Measurements from ENCODE around the gene TRPV4.

The TRPV4 gene

DNA sequence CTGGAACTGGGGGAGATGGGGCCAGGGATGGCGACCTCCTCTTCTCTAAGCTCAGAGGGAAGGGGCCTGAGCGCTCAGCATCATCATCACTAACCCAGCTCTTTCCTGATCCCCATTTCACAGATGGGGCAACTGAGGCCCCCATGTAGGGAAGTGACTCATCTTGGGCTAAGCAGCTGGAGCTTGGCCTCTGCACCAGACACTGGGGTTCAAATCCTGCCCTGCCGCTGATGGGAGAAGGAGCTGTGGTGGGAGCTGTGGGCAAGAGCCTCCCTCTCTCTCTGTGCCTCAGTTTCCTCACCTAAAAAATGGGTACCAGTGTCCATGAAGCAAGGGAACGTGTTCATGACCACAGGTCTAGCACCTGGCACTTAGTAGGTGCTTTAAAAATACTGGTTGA lies 2.6 kb upstream of the TRPV4 start (continued):
- TF ChIP-seq, protein P1, sequence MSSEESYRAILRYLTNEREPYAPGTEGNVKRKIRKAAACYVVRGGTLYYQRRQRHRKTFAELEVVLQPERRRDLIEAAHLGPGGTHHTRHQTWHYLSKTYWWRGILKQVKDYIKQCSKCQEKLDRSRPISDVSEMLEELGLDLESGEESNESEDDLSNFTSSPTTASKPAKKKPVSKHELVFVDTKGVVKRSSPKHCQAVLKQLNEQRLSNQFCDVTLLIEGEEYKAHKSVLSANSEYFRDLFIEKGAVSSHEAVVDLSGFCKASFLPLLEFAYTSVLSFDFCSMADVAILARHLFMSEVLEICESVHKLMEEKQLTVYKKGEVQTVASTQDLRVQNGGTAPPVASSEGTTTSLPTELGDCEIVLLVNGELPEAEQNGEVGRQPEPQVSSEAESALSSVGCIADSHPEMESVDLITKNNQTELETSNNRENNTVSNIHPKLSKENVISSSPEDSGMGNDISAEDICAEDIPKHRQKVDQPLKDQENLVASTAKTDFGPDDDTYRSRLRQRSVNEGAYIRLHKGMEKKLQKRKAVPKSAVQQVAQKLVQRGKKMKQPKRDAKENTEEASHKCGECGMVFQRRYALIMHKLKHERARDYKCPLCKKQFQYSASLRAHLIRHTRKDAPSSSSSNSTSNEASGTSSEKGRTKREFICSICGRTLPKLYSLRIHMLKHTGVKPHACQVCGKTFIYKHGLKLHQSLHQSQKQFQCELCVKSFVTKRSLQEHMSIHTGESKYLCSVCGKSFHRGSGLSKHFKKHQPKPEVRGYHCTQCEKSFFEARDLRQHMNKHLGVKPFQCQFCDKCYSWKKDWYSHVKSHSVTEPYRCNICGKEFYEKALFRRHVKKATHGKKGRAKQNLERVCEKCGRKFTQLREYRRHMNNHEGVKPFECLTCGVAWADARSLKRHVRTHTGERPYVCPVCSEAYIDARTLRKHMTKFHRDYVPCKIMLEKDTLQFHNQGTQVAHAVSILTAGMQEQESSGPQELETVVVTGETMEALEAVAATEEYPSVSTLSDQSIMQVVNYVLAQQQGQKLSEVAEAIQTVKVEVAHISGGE (tag by site-specific recombination; conservative IDR thresholded peaks at IDR 0.05; ENCODE audit: low read depth) = no peak

DNA sequence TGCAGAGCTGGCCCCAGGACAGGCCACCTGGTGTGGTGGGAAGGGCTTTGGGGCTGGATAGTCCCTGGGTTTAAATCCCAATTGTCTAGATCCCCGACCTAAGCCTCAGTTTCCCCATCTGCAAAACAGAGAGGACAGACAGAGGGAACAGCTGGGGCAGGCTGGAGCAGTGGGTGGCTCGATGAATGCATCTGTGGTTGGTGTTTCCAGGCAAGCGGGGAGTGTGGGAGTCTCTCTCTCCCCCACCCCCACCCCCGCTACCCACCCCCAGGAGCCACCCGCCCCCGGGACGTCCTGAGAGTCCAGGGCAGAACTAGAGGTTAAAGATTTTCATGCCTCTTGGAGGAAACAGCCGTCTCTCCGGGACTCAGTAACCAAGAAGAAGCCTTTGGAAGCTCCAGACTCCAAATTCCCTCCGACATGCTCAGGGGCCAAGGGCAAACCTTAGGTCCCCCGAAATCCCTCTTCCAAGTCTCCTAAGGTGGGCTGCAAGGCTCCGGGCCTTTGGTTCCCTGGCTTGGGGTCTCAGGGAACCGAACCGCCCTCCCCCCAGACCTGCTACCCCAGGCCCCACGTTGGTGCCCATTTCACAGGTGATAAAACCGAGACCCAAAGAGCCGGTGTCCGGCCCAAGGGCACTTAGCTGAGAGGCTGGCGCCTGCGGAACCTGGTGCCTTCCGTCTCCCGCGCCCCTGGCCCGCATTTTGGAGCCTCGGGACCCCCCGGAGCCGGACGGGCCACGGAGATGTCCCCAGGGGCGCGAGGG lies 474 bp downstream of the TRPV4 start:
- H3K9me3 ChIP-seq (ENCODE audit: control insufficient read depth, insufficient read depth, low read depth, low read length) = no peaks in the 10 kb centered on the region
- TF ChIP-seq KLF10 (tag by site-specific recombination; IDR thresholded peaks at IDR 0.05) (no peak), ZNF366 (tag by site-specific recombination; conservative IDR thresholded peaks at IDR 0.05) (no peak), HOXC10 (CRISPR knock-in tag; IDR thresholded peaks at IDR 0.05) (no peak), ZNF610 (tag by site-specific recombination; IDR thresholded peaks at IDR 0.05; ENCODE audit: borderline replicate concordance) (no peak), ZBTB8A (tag by site-specific recombination; IDR thresholded peaks at IDR 0.05) (0 out of 2 replicates have a peak, but pooled peaks have one; percentile 30), ZNF785 (tag by site-specific recombination; IDR thresholded peaks at IDR 0.05) (no peak), GLIS1 (tag by site-specific recombination; IDR thresholded peaks at IDR 0.05) (peak; percentile 40)
- TF ChIP-seq, protein P2, sequence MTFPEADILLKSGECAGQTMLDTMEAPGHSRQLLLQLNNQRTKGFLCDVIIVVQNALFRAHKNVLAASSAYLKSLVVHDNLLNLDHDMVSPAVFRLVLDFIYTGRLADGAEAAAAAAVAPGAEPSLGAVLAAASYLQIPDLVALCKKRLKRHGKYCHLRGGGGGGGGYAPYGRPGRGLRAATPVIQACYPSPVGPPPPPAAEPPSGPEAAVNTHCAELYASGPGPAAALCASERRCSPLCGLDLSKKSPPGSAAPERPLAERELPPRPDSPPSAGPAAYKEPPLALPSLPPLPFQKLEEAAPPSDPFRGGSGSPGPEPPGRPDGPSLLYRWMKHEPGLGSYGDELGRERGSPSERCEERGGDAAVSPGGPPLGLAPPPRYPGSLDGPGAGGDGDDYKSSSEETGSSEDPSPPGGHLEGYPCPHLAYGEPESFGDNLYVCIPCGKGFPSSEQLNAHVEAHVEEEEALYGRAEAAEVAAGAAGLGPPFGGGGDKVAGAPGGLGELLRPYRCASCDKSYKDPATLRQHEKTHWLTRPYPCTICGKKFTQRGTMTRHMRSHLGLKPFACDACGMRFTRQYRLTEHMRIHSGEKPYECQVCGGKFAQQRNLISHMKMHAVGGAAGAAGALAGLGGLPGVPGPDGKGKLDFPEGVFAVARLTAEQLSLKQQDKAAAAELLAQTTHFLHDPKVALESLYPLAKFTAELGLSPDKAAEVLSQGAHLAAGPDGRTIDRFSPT (tag by site-specific recombination; IDR thresholded peaks at IDR 0.05) = no peak
- TF ChIP-seq, protein P3, sequence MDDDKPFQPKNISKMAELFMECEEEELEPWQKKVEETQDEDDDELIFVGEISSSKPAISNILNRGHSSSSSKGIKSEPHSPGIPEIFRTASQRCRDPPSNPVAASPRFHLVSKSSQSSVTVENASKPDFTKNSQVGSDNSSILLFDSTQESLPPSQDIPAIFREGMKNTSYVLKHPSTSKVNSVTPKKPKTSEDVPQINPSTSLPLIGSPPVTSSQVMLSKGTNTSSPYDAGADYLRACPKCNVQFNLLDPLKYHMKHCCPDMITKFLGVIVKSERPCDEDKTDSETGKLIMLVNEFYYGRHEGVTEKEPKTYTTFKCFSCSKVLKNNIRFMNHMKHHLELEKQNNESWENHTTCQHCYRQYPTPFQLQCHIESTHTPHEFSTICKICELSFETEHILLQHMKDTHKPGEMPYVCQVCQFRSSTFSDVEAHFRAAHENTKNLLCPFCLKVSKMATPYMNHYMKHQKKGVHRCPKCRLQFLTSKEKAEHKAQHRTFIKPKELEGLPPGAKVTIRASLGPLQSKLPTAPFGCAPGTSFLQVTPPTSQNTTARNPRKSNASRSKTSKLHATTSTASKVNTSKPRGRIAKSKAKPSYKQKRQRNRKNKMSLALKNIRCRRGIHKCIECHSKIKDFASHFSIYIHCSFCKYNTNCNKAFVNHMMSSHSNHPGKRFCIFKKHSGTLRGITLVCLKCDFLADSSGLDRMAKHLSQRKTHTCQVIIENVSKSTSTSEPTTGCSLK (tag by site-specific recombination; IDR thresholded peaks at IDR 0.05) = no peak
- TF ChIP-seq, protein P4, sequence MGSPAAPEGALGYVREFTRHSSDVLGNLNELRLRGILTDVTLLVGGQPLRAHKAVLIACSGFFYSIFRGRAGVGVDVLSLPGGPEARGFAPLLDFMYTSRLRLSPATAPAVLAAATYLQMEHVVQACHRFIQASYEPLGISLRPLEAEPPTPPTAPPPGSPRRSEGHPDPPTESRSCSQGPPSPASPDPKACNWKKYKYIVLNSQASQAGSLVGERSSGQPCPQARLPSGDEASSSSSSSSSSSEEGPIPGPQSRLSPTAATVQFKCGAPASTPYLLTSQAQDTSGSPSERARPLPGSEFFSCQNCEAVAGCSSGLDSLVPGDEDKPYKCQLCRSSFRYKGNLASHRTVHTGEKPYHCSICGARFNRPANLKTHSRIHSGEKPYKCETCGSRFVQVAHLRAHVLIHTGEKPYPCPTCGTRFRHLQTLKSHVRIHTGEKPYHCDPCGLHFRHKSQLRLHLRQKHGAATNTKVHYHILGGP (tag by site-specific recombination; IDR thresholded peaks at IDR 0.05) = no peak
- ChIA-PET CTCF (interaction anchor here (1.1 to 2.7 kb wide), 2 partner anchors 20 to 27 kb away, joined by 5 to 9 read pairs; no protein-coding TSS in a partner anchor), POLR2A (no interaction called here)
- no peak overlapping the region for H3K27ac ChIP-seq (ENCODE audit: extremely low read depth, low read depth, low read length)
- H3K4me3 ChIP-seq (ENCODE audit: low read depth, low read length) = peak overlapping the region; percentile 34
- H3K36me3 ChIP-seq (ENCODE audit: control insufficient read depth in 2 of 2, insufficient read depth in 1 of 2, low read length in 2 of 2) = no peaks in the 10 kb centered on the region
- H3K4me1 ChIP-seq (ENCODE audit: control insufficient read depth, insufficient read depth, low read length) = no peaks in the 10 kb centered on the region

DNA sequence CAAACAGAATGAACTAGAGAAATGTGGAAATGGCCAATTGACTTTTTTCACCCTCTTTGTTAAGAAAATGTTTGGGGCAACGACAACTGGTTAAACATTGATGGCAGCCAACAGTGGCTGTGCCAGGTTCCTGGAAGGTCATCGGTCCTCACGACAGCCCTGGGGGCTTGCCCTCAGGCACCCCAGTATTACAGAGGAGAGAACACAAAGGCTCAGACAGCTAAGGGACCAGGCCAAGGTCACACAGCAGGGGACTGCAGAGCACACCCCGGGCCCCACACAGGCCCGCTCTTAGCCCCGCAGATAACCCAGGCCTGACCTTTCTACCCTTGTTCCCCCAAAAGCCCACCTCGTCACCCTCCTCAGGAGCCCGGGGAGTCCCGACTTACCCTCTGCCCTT lies 1.3 kb downstream of the TRPV4 start:
- POLR2A ChIA-PET = no interaction called here
- TF ChIP-seq, protein P5, sequence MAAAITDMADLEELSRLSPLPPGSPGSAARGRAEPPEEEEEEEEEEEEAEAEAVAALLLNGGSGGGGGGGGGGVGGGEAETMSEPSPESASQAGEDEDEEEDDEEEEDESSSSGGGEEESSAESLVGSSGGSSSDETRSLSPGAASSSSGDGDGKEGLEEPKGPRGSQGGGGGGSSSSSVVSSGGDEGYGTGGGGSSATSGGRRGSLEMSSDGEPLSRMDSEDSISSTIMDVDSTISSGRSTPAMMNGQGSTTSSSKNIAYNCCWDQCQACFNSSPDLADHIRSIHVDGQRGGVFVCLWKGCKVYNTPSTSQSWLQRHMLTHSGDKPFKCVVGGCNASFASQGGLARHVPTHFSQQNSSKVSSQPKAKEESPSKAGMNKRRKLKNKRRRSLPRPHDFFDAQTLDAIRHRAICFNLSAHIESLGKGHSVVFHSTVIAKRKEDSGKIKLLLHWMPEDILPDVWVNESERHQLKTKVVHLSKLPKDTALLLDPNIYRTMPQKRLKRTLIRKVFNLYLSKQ (tag by site-specific recombination; IDR thresholded peaks at IDR 0.05; ENCODE audit: borderline replicate concordance) = no peak
- TF ChIP-seq SP7 (tag by site-specific recombination; IDR thresholded peaks at IDR 0.05) = no peak
- no peak for TF ChIP-seq ZNF169 (tag by site-specific recombination; IDR thresholded peaks at IDR 0.05)
- TF ChIP-seq REPIN1 (tag by site-specific recombination; IDR thresholded peaks at IDR 0.05; ENCODE audit: low read depth) = no peak
- TF ChIP-seq ZBTB7A (tag by site-specific recombination; IDR thresholded peaks at IDR 0.05; ENCODE audit: low read depth) = no peak
- no peak for TF ChIP-seq ZNF335 (tag by site-specific recombination; conservative IDR thresholded peaks at IDR 0.05)
- TF ChIP-seq ZNF610 (tag by site-specific recombination; IDR thresholded peaks at IDR 0.05; ENCODE audit: borderline replicate concordance) = no peak
- TF ChIP-seq, protein P6, sequence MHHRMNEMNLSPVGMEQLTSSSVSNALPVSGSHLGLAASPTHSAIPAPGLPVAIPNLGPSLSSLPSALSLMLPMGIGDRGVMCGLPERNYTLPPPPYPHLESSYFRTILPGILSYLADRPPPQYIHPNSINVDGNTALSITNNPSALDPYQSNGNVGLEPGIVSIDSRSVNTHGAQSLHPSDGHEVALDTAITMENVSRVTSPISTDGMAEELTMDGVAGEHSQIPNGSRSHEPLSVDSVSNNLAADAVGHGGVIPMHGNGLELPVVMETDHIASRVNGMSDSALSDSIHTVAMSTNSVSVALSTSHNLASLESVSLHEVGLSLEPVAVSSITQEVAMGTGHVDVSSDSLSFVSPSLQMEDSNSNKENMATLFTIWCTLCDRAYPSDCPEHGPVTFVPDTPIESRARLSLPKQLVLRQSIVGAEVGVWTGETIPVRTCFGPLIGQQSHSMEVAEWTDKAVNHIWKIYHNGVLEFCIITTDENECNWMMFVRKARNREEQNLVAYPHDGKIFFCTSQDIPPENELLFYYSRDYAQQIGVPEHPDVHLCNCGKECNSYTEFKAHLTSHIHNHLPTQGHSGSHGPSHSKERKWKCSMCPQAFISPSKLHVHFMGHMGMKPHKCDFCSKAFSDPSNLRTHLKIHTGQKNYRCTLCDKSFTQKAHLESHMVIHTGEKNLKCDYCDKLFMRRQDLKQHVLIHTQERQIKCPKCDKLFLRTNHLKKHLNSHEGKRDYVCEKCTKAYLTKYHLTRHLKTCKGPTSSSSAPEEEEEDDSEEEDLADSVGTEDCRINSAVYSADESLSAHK (tag by site-specific recombination; IDR thresholded peaks at IDR 0.05) = no peak

More for the DNA sequence above, 1.3 kb downstream of the TRPV4 start:
- CTCF ChIA-PET = interaction anchor here (2.7 kb wide), 1 partner anchor 21 kb away, joined by 9 read pairs; no protein-coding TSS in a partner anchor
- Histone ChIP-seq H3K9me3 (ENCODE audit: control insufficient read depth, insufficient read depth, low read depth, low read length) (no peaks in the 10 kb centered on the region), H3K27ac (ENCODE audit: extremely low read depth, low read depth, low read length) (no peak overlapping the region), H3K4me1 (ENCODE audit: control insufficient read depth, insufficient read depth, low read length) (no peaks in the 10 kb centered on the region), H3K36me3 (ENCODE audit: control insufficient read depth in 2 of 2, insufficient read depth in 1 of 2, low read length in 2 of 2) (no peaks in the 10 kb centered on the region), H3K4me3 (ENCODE audit: low read depth, low read length) (no peak overlapping the region)
